ENCODE measurements around the gene KBTBD12. TPM values are rescaled to one million over a fixed set of nuclear protein-coding genes. Genes with fewer than 3 reads are reported as not detected.
"Not testable (repeated sequence)": the region's sequence is repeated elsewhere in the genome, so short reads cannot be mapped to it uniquely, and the experiment has no call there.

The KBTBD12 gene, protein sequence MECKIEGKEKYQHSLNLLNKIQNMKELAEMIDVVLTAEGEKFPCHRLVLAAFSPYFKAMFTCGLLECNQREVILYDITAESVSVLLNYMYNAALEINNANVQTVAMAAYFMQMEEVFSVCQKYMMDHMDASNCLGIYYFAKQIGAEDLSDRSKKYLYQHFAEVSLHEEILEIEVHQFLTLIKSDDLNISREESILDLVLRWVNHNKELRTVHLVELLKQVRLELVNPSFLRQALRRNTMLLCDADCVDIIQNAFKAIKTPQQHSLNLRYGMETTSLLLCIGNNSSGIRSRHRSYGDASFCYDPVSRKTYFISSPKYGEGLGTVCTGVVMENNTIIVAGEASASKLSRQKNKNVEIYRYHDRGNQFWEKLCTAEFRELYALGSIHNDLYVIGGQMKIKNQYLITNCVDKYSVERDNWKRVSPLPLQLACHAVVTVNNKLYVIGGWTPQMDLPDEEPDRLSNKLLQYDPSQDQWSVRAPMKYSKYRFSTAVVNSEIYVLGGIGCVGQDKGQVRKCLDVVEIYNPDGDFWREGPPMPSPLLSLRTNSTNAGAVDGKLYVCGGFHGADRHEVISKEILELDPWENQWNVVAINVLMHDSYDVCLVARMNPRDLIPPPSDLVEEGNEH
- not detected for total RNA-seq

DNA sequence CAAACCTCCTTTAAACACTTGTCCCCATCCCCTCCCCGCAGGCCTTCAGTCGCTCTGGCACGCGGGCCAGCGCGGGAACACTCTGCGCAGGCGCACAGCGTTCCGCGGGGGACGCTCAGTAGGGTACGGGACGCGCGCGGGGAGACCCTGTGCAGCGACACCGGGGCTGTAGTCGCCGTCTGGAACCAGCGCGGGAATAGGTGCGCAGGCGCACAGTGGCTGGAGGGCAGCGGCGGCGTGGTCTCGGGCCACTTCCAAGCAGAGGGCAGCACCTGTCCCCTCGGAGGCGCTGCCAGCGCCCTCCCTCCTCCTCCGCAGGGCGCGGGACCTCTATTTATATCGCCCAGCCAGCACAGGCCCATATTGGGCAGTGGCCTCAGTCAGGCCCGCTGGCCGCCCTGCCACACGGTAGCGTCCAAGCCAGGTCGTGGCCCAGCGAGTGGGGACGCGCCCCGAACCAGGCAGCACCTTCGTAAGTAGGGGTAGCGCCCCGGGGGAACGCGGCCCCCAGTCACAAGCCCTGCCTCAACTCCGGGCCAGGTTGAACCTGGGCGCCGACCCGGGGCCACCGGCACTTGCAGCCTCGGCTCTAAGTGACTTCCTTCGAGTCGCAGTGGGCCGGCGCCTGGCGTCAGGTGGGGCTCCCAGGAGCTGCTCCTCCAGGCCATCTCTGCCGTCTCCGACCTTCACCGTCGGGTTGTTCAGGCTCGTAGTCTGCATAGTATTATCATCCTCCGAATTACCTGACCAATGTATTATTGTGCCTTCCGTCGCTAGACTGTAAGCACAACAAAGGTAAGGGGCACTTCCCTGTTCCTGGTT lies at the start of gene KBTBD12:
Gene KBTBD12, plus strand, starts transcription at position 118 of the 822 bp plus-strand sequence. CDS start 7,830 bp downstream, outside the sequence.
- ATAC-seq (no peak), DNase-seq (no peak)
- peaks cover 11% of the 10 kb centered on the region for H3K4me1 Mint-ChIP-seq (ENCODE audit: low read depth)
- ChIA-PET POLR2A (no interaction called here), CTCF (interaction anchor here (1.0 kb wide), 1 partner anchor 124 kb away, joined by 3 read pairs; no protein-coding TSS in a partner anchor)
- no peak within 1 kb of the TSS for H3K4me3 Mint-ChIP-seq
- no peaks in the 10 kb centered on the region for H3K9me3 Mint-ChIP-seq (ENCODE audit: insufficient read depth)
- no peak within 1 kb of the TSS for H3K27ac Mint-ChIP-seq
- H3K36me3 Mint-ChIP-seq (ENCODE audit: low read depth), result peaks cover 2% of the 10 kb centered on the region
- peaks cover 53% of the 10 kb centered on the region for H3K27me3 Mint-ChIP-seq (ENCODE audit: low read depth)

DNA sequence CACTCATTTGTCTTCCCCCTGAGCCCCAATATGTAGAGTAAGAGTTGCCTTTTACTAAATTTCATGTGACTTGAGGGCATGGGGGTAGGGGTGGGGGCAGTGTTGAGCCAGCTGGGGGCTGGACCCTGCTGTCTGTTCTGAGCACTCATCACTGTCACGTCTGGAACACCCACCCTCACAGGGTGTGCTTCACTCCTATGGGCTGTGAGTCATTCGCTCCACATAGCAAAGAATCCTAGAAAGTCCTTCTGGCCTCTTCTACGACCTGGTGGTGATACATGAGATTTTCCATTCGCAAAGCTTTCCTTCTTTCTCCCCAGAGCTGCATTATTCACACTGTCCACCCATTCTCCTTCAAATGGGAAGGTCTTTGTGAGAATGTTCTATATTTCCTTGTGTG lies 49.1 kb upstream of the KBTBD12 start:
- no peaks in the 10 kb centered on the region for H3K4me1 Mint-ChIP-seq (ENCODE audit: low read depth)
- ChIA-PET CTCF (interaction anchor here (0.6 kb wide), 1 partner anchor 616 kb away, joined by 3 read pairs; no protein-coding TSS in a partner anchor), POLR2A (no interaction called here)
- H3K9me3 Mint-ChIP-seq (ENCODE audit: insufficient read depth), result no peaks in the 10 kb centered on the region
- no peaks in the 10 kb centered on the region for H3K36me3 Mint-ChIP-seq (ENCODE audit: low read depth)
- DNase-seq (no peak), ATAC-seq (no peak)
- H3K4me3 Mint-ChIP-seq, result no peak overlapping the region
- peaks cover 12% of the 10 kb centered on the region for H3K27me3 Mint-ChIP-seq (ENCODE audit: low read depth)
- no peak overlapping the region for H3K27ac Mint-ChIP-seq

DNA sequence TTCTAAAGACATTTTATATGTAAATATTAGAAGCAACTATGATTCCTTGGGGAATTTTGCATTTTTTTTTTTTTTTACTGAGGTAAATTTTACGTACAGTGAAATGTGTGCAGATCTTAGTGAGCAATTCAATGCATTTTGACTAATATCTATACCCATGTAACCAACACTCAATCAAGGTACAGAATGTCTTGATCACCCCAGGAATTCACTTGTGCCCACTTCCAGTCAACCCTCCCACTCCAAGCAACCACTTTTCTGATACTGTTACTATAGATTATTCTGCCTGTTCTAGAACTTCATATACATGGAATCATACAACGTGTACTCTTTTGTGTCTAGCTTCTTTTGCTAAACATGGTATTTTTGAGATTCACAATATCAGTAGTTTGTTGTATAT lies 47.6 kb upstream of the KBTBD12 start:
- no peak for DNase-seq
- CTCF ChIA-PET, result interaction anchor here (1.0 kb wide), 1 partner anchor 36 kb away, joined by 3 read pairs; no protein-coding TSS in a partner anchor
- POLR2A ChIA-PET, result no interaction called here
- Mint-ChIP-seq H3K9me3 (ENCODE audit: insufficient read depth) (no peaks in the 10 kb centered on the region), H3K4me1 (ENCODE audit: low read depth) (no peaks in the 10 kb centered on the region), H3K36me3 (ENCODE audit: low read depth) (no peaks in the 10 kb centered on the region), H3K4me3 (no peak overlapping the region), H3K27me3 (ENCODE audit: low read depth) (peaks cover 10% of the 10 kb centered on the region), H3K27ac (no peak overlapping the region)
- no peak for ATAC-seq

DNA sequence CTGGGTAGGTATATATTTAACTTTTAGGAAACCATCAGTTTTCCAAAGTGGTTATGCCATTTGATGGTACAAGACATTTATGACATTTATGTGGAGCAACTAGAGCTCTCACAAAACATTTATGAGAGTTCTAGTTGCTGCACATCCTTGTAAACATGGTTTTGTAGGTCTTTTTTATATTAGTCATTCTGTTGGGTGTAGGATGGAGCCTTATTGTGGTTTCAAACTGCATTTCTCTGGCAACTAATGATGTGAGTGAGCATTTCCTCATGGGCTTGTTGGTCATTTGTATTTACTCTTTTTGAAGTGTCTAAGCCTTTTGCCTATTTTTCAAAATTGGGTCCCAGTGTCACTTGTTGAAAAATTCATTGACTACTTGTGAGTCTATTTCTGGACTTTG lies 47.0 kb upstream of the KBTBD12 start:
- Mint-ChIP-seq H3K4me3 (no peak overlapping the region), H3K27me3 (ENCODE audit: low read depth) (peaks cover 10% of the 10 kb centered on the region), H3K4me1 (ENCODE audit: low read depth) (no peaks in the 10 kb centered on the region), H3K9me3 (ENCODE audit: insufficient read depth) (no peaks in the 10 kb centered on the region), H3K27ac (no peak overlapping the region), H3K36me3 (ENCODE audit: low read depth) (no peaks in the 10 kb centered on the region)
- no peak for ATAC-seq
- ChIA-PET CTCF (interaction anchor here (0.7 to 0.8 kb wide), 2 partner anchors 77 to 81 kb away, joined by 3 read pairs; no protein-coding TSS in a partner anchor), POLR2A (no interaction called here)
- DNase-seq, result no peak

DNA sequence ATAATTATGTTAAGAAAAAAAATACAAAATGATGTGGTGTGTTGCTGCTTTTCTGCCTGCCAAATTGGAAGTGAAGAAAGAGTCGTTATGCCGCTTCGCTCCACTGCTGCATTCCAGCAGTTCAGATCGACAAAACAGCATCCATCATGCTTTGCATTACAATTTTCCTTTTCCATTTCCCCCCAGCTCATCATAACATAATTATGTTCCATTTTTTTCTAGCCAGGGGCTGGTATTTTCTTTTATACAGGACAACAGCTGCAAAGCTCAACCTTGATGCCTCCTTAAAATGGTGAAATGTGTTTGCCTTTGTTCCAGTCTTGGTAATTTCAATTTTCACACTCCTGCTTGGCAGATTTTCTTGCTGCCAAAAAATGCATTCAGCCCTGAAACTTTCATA lies 44.9 kb upstream of the KBTBD12 start:
- ATAC-seq (no peak), DNase-seq (no peak)
- ChIA-PET CTCF (interaction anchor here (0.7 to 1.0 kb wide), 2 partner anchors 39 to 174 kb away, joined by 3 read pairs; no protein-coding TSS in a partner anchor), POLR2A (no interaction called here)
- Mint-ChIP-seq H3K4me3 (no peak overlapping the region), H3K27me3 (ENCODE audit: low read depth) (peaks cover 10% of the 10 kb centered on the region), H3K4me1 (ENCODE audit: low read depth) (no peaks in the 10 kb centered on the region), H3K27ac (no peak overlapping the region), H3K36me3 (ENCODE audit: low read depth) (no peaks in the 10 kb centered on the region), H3K9me3 (ENCODE audit: insufficient read depth) (no peaks in the 10 kb centered on the region)

DNA sequence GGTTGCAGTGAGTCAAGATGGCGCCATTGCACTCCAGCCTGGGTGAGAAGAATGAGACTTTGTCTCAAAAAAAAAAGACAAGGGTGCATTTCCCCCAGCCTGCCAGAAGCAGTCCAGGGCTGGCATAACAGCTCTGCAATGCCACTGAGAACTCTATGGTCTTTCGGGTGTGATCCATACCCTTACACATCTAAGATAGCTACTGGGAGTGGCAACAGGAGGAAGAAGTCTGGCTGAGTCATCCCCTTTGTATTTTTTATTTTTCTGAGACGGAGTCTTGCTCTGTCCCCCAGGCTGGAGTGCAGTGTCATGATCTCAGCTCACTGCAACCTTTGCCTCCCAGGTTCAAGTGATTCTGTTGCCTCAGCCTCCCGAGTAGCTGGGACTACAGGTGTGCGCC lies 40.9 kb upstream of the KBTBD12 start:
- H3K9me3 Mint-ChIP-seq (ENCODE audit: insufficient read depth); H3K27ac Mint-ChIP-seq; H3K4me3 Mint-ChIP-seq; CTCF ChIA-PET; DNase-seq; POLR2A ChIA-PET; H3K36me3 Mint-ChIP-seq (ENCODE audit: low read depth); H3K4me1 Mint-ChIP-seq (ENCODE audit: low read depth); ATAC-seq: not testable (repeated sequence)
- peaks cover 11% of the 10 kb centered on the region for H3K27me3 Mint-ChIP-seq (ENCODE audit: low read depth)

DNA sequence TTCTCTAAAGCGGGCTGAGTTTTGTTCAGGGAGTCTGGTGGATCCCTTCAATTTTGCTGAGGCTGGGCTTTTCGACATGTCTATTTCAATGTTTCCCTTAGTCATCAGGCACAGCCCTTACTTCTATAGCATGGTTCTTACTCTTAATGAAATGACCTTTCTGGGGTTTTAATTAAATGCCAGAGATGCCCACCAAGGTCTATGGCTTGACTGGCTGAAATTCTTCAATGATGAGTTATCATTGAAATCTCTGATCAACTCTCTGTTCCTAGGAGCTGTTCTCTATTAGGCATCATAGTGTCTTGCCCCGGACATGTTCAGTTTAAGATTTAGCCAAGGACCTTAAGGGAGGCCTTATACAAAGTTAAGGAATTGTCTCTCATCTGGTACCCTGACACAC lies 33.4 kb upstream of the KBTBD12 start:
- Mint-ChIP-seq H3K27ac (no peak overlapping the region), H3K4me3 (no peak overlapping the region), H3K27me3 (ENCODE audit: low read depth) (peaks cover 12% of the 10 kb centered on the region), H3K36me3 (ENCODE audit: low read depth) (no peaks in the 10 kb centered on the region), H3K4me1 (ENCODE audit: low read depth) (no peaks in the 10 kb centered on the region), H3K9me3 (ENCODE audit: insufficient read depth) (no peaks in the 10 kb centered on the region)
- ChIA-PET POLR2A (no interaction called here), CTCF (no interaction called here)
- no peak for ATAC-seq
- DNase-seq, result no peak

DNA sequence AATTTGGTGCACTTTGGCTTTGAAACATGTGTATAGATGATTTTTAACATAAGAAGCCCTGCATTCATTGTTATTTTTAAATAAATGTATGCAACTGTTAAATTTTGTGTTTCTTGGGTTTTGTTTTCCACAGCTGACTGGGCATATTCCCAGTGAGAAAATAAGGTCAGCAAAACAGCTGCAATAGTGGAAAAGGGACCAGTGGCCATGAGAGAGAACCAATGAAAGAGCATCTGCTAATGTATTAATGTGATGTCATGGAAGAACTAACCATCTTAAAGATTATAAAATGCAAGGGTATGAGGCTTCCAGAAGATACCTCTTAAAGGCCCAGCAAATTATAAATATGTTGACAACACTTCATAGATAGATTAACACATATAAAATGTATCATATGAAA lies 31.0 kb upstream of the KBTBD12 start:
- H3K9me3 Mint-ChIP-seq (ENCODE audit: insufficient read depth), result no peaks in the 10 kb centered on the region
- DNase-seq (no peak), ATAC-seq (no peak)
- H3K4me1 Mint-ChIP-seq (ENCODE audit: low read depth), result no peaks in the 10 kb centered on the region
- peaks cover 12% of the 10 kb centered on the region for H3K27me3 Mint-ChIP-seq (ENCODE audit: low read depth)
- no peaks in the 10 kb centered on the region for H3K36me3 Mint-ChIP-seq (ENCODE audit: low read depth)
- CTCF ChIA-PET, result no interaction called here
- H3K27ac Mint-ChIP-seq, result no peak overlapping the region
- POLR2A ChIA-PET, result no interaction called here
- H3K4me3 Mint-ChIP-seq, result no peak overlapping the region

DNA sequence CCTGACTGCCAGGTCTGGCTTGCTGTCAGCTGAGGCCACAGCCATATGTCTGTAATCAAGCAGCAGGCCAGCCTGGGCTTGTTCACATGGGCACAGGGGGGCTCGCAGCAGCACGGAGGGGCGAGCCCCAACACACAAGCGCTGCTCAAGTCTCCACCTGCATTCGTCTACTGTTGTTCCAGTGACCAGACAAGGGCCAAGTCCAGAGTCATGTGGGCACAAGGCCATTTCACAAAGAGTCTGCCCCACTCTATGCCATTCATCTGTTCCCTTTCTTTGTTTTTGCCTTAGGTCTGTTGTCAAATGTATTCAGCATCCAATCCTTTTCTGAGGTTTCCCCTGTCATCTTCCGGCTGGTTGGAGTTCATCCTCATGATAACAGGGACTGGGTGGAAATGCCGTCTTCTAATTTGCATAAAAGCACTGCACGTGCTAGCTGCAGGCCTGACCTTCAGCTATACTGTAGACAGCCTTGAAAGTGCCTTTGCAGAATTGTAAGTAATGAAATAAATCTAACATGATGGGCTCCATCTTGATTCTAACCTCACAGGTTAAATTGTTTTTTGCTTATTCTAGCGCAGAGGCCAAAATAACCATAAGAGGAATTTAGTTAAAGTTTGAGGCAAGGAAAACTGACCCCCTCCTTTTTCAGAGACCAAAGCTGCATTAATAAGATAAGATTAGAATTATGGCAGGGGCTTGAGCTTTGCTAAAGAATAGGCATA lies 28.6 kb upstream of the KBTBD12 start:
- no peak overlapping the region for H3K4me3 Mint-ChIP-seq
- no peak for DNase-seq
- no peaks in the 10 kb centered on the region for H3K4me1 Mint-ChIP-seq (ENCODE audit: low read depth)
- no peak overlapping the region for H3K27ac Mint-ChIP-seq
- ATAC-seq, result no peak
- no peaks in the 10 kb centered on the region for H3K36me3 Mint-ChIP-seq (ENCODE audit: low read depth)
- POLR2A ChIA-PET, result no interaction called here
- H3K9me3 Mint-ChIP-seq (ENCODE audit: insufficient read depth), result peaks cover 11% of the 10 kb centered on the region
- CTCF ChIA-PET, result no interaction called here
- peaks cover 6% of the 10 kb centered on the region for H3K27me3 Mint-ChIP-seq (ENCODE audit: low read depth)

DNA sequence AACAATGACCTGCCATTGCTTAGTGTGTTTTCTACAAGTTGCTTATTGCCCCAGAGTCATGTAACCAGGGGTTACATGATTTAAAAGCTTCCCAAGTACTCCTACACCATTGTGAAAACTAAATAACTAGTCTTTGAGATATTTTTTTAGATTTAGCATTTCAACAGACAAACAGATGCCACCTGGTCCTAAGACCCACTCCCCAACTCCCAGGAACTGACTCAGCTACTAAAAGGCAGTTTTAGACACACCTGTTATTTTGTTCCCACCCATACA lies 28.1 kb upstream of the KBTBD12 start:
- DNase-seq, result no peak
- Mint-ChIP-seq H3K27me3 (ENCODE audit: low read depth) (peaks cover 4% of the 10 kb centered on the region), H3K27ac (no peak overlapping the region), H3K4me3 (no peak overlapping the region), H3K9me3 (ENCODE audit: insufficient read depth) (peaks cover 12% of the 10 kb centered on the region), H3K4me1 (ENCODE audit: low read depth) (no peaks in the 10 kb centered on the region), H3K36me3 (ENCODE audit: low read depth) (no peaks in the 10 kb centered on the region)
- no peak for ATAC-seq
- ChIA-PET POLR2A (no interaction called here), CTCF (no interaction called here)

DNA sequence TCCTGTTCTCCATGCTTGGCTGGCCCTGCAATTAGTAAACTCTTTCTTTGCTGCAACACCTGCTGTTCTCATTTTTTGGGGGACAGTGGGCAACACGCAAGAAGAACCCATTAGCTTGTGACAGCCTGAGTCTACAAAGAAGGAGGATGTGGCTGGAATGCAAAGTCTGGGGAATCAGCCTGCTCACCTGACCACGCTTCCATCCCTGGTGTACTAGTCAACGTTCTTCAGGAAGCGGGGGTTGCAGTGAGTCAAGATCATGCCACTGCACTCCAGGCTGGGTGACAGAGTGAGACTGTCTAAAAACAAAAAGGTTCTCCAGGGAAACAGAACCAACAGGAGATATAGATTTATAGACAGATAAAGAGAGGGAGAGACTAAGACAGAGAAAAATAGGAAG lies 27.7 kb upstream of the KBTBD12 start:
- ChIA-PET CTCF (no interaction called here), POLR2A (no interaction called here)
- Mint-ChIP-seq H3K27ac (no peak overlapping the region), H3K4me3 (no peak overlapping the region), H3K36me3 (ENCODE audit: low read depth) (no peaks in the 10 kb centered on the region), H3K9me3 (ENCODE audit: insufficient read depth) (peaks cover 15% of the 10 kb centered on the region), H3K27me3 (ENCODE audit: low read depth) (peaks cover 4% of the 10 kb centered on the region), H3K4me1 (ENCODE audit: low read depth) (no peaks in the 10 kb centered on the region)
- no peak for ATAC-seq
- DNase-seq, result no peak

DNA sequence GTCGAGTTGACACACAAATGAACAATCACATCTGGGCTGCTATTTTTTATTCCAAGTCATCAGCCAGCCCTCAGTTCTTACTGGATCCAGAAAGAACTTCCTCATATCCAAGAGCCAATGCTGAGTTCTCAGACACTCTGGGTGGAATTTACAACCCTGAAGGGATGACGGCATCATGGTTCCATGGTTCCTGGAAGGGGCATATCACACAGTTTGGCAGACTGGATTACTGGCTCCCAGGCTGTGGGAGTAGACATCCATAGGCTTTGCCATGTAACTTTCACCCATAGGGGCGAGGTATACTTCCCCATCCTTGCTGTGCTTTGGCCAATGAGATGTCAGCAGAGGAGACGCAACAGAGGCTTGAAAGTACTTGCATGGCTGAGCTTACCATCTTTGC lies 26.9 kb upstream of the KBTBD12 start:
- no peaks in the 10 kb centered on the region for H3K36me3 Mint-ChIP-seq (ENCODE audit: low read depth)
- no peaks in the 10 kb centered on the region for H3K4me1 Mint-ChIP-seq (ENCODE audit: low read depth)
- peaks cover 3% of the 10 kb centered on the region for H3K27me3 Mint-ChIP-seq (ENCODE audit: low read depth)
- peaks cover 19% of the 10 kb centered on the region for H3K9me3 Mint-ChIP-seq (ENCODE audit: insufficient read depth)
- no peak overlapping the region for H3K4me3 Mint-ChIP-seq
- POLR2A ChIA-PET, result no interaction called here
- DNase-seq, result no peak
- no peak for ATAC-seq
- CTCF ChIA-PET, result no interaction called here
- H3K27ac Mint-ChIP-seq, result no peak overlapping the region

All from activated CD8-positive, alpha-beta T cell treated with anti-CD3 and anti-CD28 coated beads, Interleukin-2, amount 10 ng/mL, durations not matched to agents 7 days and 5 days (primary cell).